ENCODE measurements around the gene NUP93. TPM values are rescaled to one million over a fixed set of nuclear protein-coding genes. Genes with fewer than 3 reads are reported as not detected.

Gene NUP93
- total and polyA plus RNA-seq, 4 donors: 27.4 to 59.9 (median 51.2) TPM

- Histone ChIP-seq H3K4me1 (ENCODE audit: control insufficient read depth in 5 of 5, insufficient read depth in 5 of 5, low read length in 5 of 5) (peaks cover 0 to 26% (median 18%) of the 10 kb centered on the region in 5 donors), H3K9me3 (ENCODE audit: control insufficient read depth in 4 of 4, insufficient read depth in 3 of 4, low read length in 3 of 4) (no peaks in the 10 kb centered on the region), H3K27me3 (ENCODE audit: control insufficient read depth in 3 of 3, insufficient read depth in 3 of 3, low read length in 2 of 3) (no peaks in the 10 kb centered on the region), H3K4me3 (no peak overlapping the region), H3K36me3 (ENCODE audit: control insufficient read depth in 4 of 4, insufficient read depth in 4 of 4, low read length in 4 of 4) (no peaks in the 10 kb centered on the region), H3K27ac (ENCODE audit: low read depth in 1 of 2, low read length in 1 of 2) (no peak overlapping the region), H3K9ac (ENCODE audit: insufficient read depth in 1 of 2, low read length in 2 of 2) (no peak overlapping the region)
- ATAC-seq (ENCODE audit: insufficient read depth, low FRiP score) (no peak), DNase-seq (no peak)
- TF ChIP-seq CTCF (IDR thresholded peaks at IDR 0.05; ENCODE audit: control extremely low read depth, extremely low read depth): no peak
- WGBS, 2 donors: 92 to 93% methylated on average over 6 of the region's 6 CpGs
Observed at GRCh38 chr16:56781528-56781961, 51.6 kb downstream of the NUP93 start.

DNA sequence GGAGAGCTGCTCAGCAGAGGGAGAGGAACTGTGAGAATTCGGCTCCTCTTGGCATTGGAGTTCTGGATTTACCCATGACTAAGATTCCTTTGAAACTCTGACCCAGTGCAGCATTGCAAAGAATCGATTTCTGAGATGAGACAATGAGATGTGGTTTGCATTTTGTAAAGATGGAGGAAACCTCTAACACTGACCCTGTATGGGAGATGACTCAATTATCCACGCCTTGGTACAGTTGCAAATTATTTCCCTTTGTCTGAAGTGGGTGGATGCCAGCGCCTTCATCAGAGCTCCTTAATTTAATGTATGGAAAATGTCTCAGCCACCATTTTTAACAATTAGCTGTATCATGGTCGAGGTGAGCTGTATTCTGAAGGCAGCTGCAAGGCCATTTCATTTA is 53.4 kb downstream of the NUP93 start:
- Histone ChIP-seq H3K9me3 (ENCODE audit: control insufficient read depth in 4 of 4, insufficient read depth in 3 of 4, low read length in 3 of 4) (no peaks in the 10 kb centered on the region), H3K27ac (ENCODE audit: low read depth in 1 of 2, low read length in 1 of 2) (no peak overlapping the region), H3K4me1 (ENCODE audit: control insufficient read depth in 5 of 5, insufficient read depth in 5 of 5, low read length in 5 of 5) (peaks cover 0 to 18% (median 8%) of the 10 kb centered on the region in 5 donors), H3K36me3 (ENCODE audit: control insufficient read depth in 4 of 4, insufficient read depth in 4 of 4, low read length in 4 of 4) (no peaks in the 10 kb centered on the region), H3K27me3 (ENCODE audit: control insufficient read depth in 3 of 3, insufficient read depth in 3 of 3, low read length in 2 of 3) (no peaks in the 10 kb centered on the region), H3K9ac (ENCODE audit: insufficient read depth in 1 of 2, low read length in 2 of 2) (no peak overlapping the region), H3K4me3 (no peak overlapping the region)
- no peak for DNase-seq
- TF ChIP-seq CTCF (IDR thresholded peaks at IDR 0.05; ENCODE audit: control extremely low read depth, extremely low read depth): no peak
- 84 to 85% methylated on average over 5 of the region's 5 CpGs for WGBS, 2 donors
- no peak for ATAC-seq (ENCODE audit: insufficient read depth, low FRiP score)

GRCh38 chr16:56785317-56785716 is 55.4 kb downstream of the NUP93 start:
- Histone ChIP-seq H3K4me1 (ENCODE audit: control insufficient read depth in 5 of 5, insufficient read depth in 5 of 5, low read length in 5 of 5) (peaks cover 0 to 18% (median 11%) of the 10 kb centered on the region in 5 donors), H3K4me3 (no peak overlapping the region), H3K36me3 (ENCODE audit: control insufficient read depth in 4 of 4, insufficient read depth in 4 of 4, low read length in 4 of 4) (peaks cover 0 to 1% (median 0%) of the 10 kb centered on the region in 4 donors), H3K27ac (ENCODE audit: low read depth in 1 of 2, low read length in 1 of 2) (no peak overlapping the region), H3K27me3 (ENCODE audit: control insufficient read depth in 3 of 3, insufficient read depth in 3 of 3, low read length in 2 of 3) (no peaks in the 10 kb centered on the region), H3K9ac (ENCODE audit: insufficient read depth in 1 of 2, low read length in 2 of 2) (no peak overlapping the region), H3K9me3 (ENCODE audit: control insufficient read depth in 4 of 4, insufficient read depth in 3 of 4, low read length in 3 of 4) (no peaks in the 10 kb centered on the region)
- TF ChIP-seq CTCF (IDR thresholded peaks at IDR 0.05; ENCODE audit: control extremely low read depth, extremely low read depth): no peak
- 96 to 98% methylated on average over 6 of the region's 6 CpGs for WGBS, 2 donors
- DNase-seq: no peak
- no peak for ATAC-seq (ENCODE audit: insufficient read depth, low FRiP score)

DNA sequence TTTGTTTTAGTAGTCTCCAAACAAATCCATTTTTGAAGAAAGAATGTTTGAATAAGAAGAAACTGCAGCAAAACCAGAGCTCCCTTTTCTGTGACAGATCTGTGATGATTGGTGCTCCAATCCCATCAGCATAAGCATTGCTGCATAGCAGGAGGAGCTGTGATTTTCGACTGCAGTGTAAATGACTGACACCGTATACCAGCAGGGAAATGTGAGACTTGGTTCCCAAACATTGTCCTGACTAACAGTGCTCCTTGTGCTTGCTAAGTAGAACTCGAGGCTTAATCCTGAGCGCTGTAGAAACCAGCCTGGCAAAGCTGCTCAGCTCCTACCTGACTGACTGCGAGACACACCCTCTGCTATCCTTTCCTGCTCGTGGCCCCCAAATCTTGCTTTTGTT is 57.2 kb downstream of the NUP93 start:
- Histone ChIP-seq H3K9me3 (ENCODE audit: control insufficient read depth in 4 of 4, insufficient read depth in 3 of 4, low read length in 3 of 4) (no peaks in the 10 kb centered on the region), H3K4me1 (ENCODE audit: control insufficient read depth in 5 of 5, insufficient read depth in 5 of 5, low read length in 5 of 5) (peaks cover 0 to 11% (median 7%) of the 10 kb centered on the region in 5 donors), H3K9ac (ENCODE audit: insufficient read depth in 1 of 2, low read length in 2 of 2) (no peak overlapping the region), H3K4me3 (no peak overlapping the region), H3K27ac (ENCODE audit: low read depth in 1 of 2, low read length in 1 of 2) (no peak overlapping the region), H3K36me3 (ENCODE audit: control insufficient read depth in 4 of 4, insufficient read depth in 4 of 4, low read length in 4 of 4) (peaks cover 0 to 3% (median 0%) of the 10 kb centered on the region in 4 donors), H3K27me3 (ENCODE audit: control insufficient read depth in 3 of 3, insufficient read depth in 3 of 3, low read length in 2 of 3) (no peaks in the 10 kb centered on the region)
- no peak for TF ChIP-seq CTCF (IDR thresholded peaks at IDR 0.05; ENCODE audit: control extremely low read depth, extremely low read depth)
- peak in 1 of 3 donors; percentile 27 for DNase-seq
- no peak for ATAC-seq (ENCODE audit: insufficient read depth, low FRiP score)
- 79 to 87% methylated on average over 6 of the region's 6 CpGs for WGBS, 2 donors
